Measurements from ENCODE around the gene C2CD4C.
"Not testable (repeated sequence)": the region's sequence is repeated elsewhere in the genome, so short reads cannot be mapped to it uniquely, and the experiment has no call there.

C2CD4C gene

DNA sequence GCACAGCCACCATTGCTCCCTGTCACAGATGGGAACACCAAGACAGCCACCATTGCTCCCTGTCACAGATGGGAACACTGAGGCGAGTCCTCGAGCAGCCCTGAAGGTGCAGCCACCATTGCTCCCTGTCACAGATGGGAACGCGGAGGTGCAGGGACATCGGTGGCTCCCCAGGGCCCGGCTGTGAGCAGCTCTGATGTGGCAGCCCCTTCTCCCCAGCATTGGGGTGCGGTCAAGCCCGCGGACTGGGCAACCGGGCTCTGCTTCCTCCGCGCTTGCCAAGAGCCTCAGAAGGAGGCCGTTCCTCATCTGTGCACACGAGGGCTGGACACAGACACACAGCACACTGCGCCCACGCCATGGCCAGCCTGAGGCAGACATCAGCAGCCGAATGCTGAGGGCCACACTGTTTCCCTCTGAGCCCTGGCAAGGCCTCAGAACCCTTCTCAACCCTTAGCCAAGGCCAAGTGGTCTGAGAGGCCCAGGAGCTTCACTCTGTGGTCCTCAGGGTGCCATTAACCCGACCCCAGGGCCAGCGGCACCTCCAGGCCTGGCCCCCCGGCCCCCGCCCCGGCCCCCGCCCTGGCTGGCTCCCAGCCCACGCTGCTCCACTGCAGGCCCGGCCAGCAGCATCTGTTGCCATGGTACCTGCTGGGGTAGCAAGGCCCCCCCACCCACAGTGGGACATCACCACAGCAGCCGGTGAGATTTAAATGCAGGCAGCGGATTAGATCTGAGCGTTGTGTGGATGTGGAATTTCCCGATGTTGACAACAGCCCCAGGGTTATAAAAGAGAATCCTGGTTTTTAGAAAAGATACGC lies 18.4 kb downstream of the C2CD4C start:
- no peak overlapping the region for H3K4me3 ChIP-seq (ENCODE audit: control insufficient read depth, low read depth, low read length)
- DNase-seq (ENCODE audit: low read depth): no peak
- TF ChIP-seq, protein P1, sequence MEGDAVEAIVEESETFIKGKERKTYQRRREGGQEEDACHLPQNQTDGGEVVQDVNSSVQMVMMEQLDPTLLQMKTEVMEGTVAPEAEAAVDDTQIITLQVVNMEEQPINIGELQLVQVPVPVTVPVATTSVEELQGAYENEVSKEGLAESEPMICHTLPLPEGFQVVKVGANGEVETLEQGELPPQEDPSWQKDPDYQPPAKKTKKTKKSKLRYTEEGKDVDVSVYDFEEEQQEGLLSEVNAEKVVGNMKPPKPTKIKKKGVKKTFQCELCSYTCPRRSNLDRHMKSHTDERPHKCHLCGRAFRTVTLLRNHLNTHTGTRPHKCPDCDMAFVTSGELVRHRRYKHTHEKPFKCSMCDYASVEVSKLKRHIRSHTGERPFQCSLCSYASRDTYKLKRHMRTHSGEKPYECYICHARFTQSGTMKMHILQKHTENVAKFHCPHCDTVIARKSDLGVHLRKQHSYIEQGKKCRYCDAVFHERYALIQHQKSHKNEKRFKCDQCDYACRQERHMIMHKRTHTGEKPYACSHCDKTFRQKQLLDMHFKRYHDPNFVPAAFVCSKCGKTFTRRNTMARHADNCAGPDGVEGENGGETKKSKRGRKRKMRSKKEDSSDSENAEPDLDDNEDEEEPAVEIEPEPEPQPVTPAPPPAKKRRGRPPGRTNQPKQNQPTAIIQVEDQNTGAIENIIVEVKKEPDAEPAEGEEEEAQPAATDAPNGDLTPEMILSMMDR (conservative IDR thresholded peaks at IDR 0.05; ENCODE audit: control insufficient read depth, insufficient read depth, low read depth, low read length): no peak

DNA sequence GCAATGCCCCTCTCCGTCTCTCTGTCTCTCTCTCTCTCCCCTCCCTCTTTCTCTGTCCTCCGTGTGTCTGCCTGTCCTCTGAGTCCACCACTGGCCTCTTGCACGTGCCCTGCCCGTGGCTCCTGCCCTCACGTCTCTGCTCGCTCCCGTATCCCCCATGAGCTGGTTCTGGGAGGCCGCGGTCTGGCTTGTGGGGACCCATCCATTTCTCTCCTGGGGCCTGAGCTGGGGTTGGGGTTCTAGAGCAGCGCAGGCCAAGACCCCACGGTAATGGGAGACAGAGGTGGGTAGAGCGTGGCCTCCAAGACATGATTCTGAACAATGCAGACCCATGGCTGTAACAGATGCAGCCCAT lies 19.0 kb downstream of the C2CD4C start:
- no peak overlapping the region for H3K4me3 ChIP-seq (ENCODE audit: control insufficient read depth, low read depth, low read length)
- TF ChIP-seq, protein P1 (conservative IDR thresholded peaks at IDR 0.05; ENCODE audit: control insufficient read depth, insufficient read depth, low read depth, low read length): no peak
- no peak for DNase-seq (ENCODE audit: low read depth)

DNA sequence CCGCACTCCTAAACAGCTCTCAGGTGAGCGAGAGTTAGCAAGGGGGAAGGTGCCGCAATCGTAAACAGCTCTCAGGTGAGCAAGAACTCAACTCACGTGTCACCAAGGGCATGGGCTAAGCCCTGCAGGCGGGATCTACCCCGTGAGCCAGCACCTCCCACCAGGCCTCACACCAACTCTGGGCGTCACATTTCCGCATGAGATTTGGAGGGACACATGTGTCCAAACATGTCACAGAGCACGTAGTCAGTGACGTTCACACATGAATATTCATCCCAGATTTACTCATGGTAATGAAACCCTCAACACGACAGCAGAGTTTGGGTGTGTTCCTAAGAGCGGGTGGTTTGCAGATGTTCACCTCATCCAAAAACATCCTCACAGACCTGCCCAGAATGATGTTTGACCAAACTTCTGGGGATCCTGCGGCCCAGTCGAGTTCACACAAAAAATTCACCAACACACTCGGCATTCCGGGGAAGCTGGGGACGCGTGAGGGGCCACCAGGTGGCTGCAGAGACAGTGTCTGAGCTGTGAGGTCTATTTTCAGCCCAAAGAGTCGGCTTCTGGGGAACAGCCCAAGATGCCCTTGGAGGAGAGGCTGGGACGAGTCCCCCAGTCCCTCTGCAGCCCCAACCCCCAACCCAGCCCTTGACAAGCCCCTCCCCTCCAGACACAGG lies 19.6 kb downstream of the C2CD4C start:
- TF ChIP-seq, protein P1 (conservative IDR thresholded peaks at IDR 0.05; ENCODE audit: control insufficient read depth, insufficient read depth, low read depth, low read length): no peak
- DNase-seq (ENCODE audit: low read depth): no peak
- no peak overlapping the region for H3K4me3 ChIP-seq (ENCODE audit: control insufficient read depth, low read depth, low read length)

DNA sequence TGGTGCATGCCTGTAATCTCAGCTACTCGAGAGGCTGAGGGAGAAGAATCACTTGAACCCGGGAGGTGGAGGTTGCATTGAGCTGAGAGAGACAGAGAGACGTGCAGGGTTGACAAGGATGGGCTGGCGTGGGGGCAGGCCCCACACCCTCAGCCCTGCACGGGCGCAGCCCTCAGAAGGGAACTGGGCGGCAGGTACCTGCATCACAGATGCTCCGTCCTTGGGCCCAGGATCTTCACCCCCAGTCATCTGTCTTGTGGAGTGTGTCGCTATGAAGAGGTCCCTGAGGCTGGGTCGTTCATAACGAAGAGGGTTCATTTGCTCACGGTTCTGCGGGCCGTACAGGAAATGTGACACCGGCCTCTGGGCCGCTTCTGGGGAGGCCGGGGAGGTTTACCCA lies 20.3 kb downstream of the C2CD4C start:
- TF ChIP-seq, protein P1 (conservative IDR thresholded peaks at IDR 0.05; ENCODE audit: control insufficient read depth, insufficient read depth, low read depth, low read length): no peak
- no peak for DNase-seq (ENCODE audit: low read depth)
- H3K4me3 ChIP-seq (ENCODE audit: control insufficient read depth, low read depth, low read length): no peak overlapping the region

DNA sequence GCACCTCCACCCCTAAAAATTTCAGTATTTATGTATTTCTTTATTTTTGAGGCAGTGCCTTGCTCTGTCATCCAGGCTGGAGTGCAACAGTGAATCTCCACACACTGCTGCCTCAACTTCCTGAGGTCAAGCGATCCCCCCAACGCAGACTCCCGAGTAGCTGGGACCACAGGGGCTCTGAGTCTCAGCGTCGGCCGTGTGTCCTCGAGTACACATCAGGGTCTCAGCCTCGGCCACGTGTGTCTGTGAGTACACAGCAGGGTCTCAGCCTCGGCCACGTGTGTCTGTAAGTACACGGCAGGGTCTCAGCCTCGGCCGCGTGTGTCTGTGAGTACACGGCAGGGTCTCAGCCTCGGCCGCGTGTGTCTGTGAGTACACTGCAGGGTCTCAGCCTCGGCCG lies 21.2 kb downstream of the C2CD4C start:
- TF ChIP-seq, protein P1 (conservative IDR thresholded peaks at IDR 0.05; ENCODE audit: control insufficient read depth, insufficient read depth, low read depth, low read length): no peak
- no peak overlapping the region for H3K4me3 ChIP-seq (ENCODE audit: control insufficient read depth, low read depth, low read length)
- no peak for DNase-seq (ENCODE audit: low read depth)

DNA sequence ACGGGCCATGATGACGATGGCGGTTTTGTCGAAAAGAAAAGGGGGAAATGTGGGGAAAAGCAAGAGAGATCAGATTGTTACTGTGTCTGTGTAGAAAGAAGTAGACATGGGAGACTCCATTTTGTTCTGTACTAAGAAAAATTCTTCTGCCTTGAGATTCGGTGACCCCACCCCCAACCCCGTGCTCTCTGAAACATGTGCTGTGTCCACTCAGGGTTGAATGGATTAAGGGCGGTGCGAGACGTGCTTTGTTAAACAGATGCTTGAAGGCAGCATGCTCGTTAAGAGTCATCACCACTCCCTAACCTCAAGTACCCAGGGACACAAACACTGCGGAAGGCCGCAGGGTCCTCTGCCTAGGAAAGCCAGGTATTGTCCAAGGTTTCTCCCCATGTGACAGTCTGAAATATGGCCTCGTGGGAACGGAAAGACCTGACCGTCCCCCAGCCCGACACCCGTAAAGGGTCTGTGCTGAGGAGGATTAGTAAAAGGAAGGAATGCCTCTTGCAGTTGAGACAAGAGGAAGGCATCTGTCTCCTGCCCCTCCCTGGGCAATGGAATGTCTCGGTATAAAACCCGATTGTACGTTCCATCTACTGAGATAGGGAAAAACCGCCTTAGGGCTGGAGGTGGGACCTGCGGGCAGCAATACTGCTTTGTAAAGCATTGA lies 22.2 kb downstream of the C2CD4C start:
- DNase-seq (ENCODE audit: low read depth); H3K4me3 ChIP-seq (ENCODE audit: control insufficient read depth, low read depth, low read length): not testable (repeated sequence)

DNA sequence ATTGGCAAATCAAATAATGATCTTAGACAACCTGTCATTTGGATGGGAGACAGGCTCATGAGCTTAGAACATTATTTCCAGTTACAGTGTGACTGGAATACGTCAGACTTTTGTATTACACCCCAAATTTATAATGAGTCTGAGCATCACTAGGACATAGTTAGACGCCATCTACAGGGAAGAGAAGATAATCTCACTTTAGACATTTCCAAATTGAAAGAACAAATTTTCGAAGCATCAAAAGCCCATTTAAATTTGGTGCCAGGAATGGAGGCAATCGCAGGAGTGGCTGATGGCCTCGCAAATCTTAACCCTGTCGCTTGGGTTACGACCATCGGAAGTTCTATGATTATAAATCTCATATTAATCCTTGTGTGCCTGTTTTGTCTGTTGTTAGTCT lies 22.8 kb downstream of the C2CD4C start:
- H3K4me3 ChIP-seq (ENCODE audit: control insufficient read depth, low read depth, low read length): not testable (repeated sequence)

More for the DNA sequence above, 22.8 kb downstream of the C2CD4C start:
- not testable (repeated sequence) for DNase-seq (ENCODE audit: low read depth)
